ENCODE data around the gene ALK. TPM values are rescaled to one million over a fixed set of nuclear protein-coding genes. Genes with fewer than 3 reads are reported as not detected.

Gene ALK
- total RNA-seq, 1 donor from 2014 or later = 0.41 TPM

DNA sequence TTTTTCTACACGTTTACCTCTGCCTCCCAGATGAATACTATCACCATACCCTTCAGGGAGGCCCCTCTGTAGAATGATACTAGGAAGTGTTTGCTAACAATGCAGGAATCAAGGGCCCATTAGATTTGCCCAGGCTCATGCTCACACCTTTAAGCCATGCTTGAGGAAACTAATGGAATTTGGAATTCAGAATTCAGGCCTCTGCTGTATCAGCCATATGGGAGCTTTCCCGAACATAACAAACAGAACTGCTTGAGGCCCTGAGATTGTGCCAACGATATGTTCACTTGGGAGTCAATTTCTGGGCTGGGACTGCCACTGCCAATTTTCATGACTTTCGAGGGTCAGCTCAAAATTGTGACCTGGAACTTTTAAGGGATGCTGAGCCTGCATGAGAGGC lies 523.7 kb downstream of the ALK start:
- peak; percentile 46 for DNase-seq

- no peak for DNase-seq
Measured at GRCh38 chr2:29397039-29397438, 524.3 kb downstream of the ALK start.

GRCh38 chr2:29394981-29395350 lies 526.4 kb downstream of the ALK start:
- DNase-seq = peak; percentile 25

- peak; percentile 33 for DNase-seq
Measured at GRCh38 chr2:29394311-29394980, 526.9 kb downstream of the ALK start.

GRCh38 chr2:29393676-29394075 lies 527.7 kb downstream of the ALK start:
- DNase-seq = no peak

DNA sequence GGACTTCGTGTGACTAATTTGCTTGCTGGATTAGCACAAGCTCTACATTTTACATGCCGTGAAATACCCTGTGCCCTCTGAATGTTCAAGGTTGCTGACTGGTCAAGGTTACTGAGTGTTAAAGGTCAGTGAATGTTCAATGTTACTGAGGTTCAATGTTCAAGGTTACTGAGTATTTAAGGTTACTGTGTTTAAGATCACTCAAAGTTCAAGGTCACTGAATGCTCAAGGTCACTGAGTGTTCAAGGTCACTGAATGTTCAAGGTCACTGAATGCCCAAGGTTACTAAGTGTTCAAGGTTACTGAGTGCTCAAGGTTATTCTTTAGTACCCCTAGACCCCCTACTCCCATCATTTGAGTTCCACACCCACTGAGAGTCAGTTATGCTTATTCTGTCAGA lies 528.6 kb downstream of the ALK start:
- no peak for DNase-seq

DNA sequence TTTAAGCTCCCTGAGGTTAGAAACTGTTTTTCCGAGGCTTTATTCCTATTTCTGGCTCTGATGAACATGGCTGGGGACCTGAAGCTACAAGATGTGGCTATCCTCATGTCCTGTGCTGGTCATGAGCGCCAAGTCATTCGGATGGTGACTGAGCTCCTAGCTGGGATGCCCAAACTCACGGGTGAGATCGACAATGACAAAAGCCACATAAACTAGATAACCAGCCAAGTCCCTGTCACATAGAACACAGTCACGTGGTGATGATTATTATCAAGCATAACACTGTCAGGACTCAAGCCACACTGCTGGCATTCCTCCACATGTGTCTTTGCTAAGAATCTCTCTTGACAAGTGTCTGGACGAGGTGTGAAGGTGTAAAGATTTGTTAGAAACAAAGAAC lies 531.2 kb downstream of the ALK start:
- no peak for DNase-seq

- DNase-seq = no peak
Measured at GRCh38 chr2:29389686-29390085, 531.7 kb downstream of the ALK start.

GRCh38 chr2:29388071-29388470 lies 533.3 kb downstream of the ALK start:
- peak; percentile 56 for DNase-seq

DNA sequence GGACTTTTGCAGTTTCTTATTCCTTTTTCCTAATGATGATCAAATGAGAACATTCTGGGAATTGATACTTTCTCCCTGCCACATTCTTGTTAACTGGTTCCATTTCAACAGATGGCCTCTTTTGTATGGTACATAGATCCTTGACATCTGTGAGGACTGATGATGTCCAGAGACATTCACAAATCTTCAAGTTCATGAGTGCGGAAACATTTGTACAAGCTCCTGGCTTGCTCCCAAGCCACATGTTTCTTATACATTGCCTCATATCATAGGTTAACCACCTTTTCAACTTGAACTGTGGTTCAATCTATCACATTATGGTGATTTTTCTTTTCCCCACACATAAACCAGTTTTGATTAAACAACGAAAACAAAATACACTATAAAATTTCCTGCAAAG lies 538.9 kb downstream of the ALK start:
- DNase-seq = peak; percentile 50

- DNase-seq = no peak
Measured at GRCh38 chr2:29377788-29378187, 543.6 kb downstream of the ALK start.

GRCh38 chr2:29376541-29376940 lies 544.8 kb downstream of the ALK start:
- DNase-seq = no peak

DNA sequence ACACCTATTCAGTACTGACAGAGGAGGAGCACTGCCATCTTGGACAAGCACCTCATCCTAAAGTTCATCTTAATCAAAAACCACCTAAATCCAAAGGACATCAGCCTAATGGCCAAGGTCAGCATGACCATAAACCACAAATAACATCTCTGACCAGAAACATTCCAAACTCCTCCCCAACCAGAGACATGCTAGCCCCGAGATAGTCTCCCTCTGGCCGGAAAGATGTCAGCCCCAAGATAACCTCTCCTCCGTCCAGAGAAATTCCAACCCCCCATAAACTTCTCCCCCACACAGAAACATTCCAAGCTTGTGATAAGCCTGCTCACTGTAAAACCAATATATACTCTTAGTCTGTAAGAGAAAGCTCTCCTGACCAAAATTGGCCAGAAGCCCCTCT lies 545.5 kb downstream of the ALK start:
- no peak for DNase-seq

- DNase-seq = no peak
Measured at GRCh38 chr2:29374823-29375222, 546.6 kb downstream of the ALK start.

DNA sequence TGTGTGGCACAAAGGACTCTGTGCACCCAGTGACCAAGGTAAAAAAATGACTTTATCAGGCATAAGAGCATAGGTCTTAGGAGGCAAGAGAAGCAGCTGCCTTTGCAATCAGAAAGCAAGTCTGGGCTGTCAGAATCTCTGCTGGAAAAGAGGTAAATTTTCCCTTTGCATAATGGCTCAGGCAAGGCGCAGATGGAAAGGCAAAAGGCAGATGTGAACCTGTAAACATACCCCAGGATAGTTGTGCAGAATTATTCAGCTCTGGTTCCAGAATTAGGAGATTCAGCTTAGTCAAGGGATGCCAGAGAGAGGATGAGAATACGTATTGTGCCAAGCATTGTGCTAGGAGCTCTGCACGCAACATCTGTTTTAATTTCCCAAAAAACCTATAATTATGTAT lies 547.5 kb downstream of the ALK start:
- DNase-seq = no peak

DNA sequence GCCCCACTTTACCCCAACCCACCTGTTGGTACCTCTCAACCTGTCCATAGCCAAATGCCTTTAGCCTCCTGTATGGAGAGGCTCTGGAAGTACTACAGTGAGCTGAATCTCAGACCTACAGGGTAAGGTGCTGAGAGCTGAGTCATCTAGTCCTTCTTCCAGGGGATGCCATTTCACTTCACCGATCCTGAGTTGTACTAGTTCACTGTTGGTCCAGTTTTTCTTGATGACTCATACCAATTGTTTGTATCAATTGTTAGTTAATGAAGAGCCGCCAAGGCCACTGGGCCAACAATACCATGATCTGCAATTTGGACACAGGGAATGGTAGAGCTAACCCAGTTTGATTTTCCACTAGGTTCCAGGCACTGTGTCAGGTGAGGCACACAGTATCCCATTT lies 549.2 kb downstream of the ALK start:
- no peak for DNase-seq

DNA sequence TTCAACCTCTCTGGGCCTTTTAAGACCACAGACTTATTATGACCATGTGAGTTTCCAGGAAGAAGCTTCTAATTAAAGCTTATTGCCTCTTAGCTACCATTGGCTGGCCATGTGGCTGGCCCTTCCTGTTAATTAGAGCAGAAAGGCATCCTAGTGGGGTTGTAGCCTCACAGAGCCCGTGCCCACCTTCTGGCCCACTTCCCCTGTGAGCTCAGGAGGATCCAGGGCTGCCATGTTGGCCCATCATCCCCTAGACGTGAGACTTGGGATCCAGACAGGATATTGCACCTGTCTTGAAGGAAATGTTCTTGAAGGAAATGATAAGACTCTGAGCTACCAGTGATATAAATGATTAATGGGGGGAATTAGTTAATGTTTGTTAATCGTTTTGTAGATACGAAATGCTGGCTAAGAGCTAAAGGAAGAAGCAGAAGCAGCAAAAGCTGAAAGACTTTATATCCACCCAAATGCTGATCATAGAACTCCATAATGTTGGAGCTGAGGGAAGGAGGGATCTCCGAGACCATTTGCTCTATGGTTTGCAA lies 550.7 kb downstream of the ALK start:
- DNase-seq = no peak

DNA sequence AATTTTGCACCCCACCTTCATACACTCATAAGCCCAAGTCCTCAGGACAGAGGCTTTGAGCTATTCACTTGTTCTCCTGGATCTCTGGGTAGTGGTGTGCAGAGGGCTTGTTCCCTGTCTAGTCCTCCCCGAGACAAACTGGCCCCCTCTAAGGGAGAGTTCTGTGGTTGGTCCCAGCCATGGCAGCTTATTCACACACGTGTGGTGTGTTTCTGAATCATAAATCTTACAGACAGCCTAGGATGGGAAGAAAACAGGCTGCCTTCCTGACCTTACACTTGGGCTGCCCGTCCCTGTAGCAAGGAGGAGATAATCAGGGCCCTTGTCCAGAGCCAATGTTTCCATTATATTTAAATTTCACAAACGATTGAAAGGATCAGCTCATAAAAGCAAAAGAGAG lies 551.2 kb downstream of the ALK start:
- no peak for DNase-seq

DNA sequence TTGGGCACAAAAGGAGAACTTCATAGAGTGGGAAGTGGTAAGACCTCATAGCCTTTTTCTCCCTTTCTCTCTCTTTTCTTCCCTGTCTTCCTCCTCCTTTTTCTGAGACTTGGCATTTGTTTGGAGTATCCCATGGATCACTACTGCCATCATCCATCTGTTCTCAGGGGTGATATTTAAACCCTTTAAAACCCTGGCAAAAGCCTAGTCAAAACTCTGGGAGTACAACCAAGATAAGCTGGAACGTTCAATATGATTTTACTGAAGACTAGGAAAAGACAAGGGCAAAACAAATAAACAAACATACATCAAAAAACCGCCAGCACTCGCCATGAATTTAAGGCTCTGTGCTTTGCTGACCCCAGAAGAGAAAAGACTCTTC lies 552.7 kb downstream of the ALK start:
- DNase-seq = no peak

DNA sequence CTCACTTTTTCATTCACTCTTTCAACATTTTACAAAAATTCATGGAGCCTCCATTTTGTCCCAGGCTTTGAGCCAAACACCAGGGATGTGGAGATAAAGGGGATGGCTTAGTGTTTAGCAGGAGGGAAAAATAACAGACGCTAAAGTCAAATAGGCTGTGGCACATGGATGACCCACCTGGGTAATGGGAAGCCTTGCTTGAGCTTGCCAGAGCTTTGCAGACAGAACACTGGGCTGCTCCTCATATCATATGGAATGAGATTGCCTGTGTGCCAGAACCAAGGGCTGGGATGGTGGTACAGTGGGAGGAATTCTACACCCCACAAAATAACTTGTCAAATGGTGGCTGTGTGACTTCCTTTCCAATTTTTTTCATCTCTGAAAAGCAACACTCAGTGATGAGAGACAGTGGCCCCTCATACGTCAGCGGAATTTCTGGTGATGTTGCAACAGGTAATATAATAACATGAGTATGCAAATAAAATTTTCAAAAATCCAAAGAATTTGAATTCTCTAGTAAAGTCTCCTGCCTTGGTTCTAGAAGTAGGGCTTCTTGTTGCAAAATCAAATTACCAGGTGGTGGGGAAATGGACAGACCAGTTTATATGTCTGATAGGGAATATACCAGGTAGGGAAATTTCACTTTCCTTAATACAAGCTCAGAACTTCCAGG lies 553.3 kb downstream of the ALK start:
- no peak for DNase-seq

GRCh38 chr2:29363111-29363510 lies 558.3 kb downstream of the ALK start:
- DNase-seq = no peak

DNA sequence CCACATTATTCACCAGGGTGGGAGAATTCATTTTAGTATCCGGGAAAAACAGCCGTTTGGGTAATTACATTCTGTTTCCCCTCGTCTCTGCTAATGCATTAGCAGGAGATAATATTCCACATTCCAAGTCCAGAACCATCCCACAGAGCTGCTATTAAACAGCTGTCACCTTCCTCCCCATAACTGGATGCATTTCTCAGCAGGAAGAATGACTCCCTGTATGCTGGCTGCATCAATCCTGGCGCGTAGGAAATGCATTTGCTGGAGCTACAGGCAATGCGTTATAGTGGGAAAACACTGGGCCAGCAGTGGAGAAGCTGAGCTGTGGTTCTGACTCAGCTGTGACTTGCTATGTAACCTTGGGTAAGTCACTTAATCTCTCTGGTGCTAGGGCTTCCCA lies 560.2 kb downstream of the ALK start:
- peak; percentile 71 for DNase-seq

DNA sequence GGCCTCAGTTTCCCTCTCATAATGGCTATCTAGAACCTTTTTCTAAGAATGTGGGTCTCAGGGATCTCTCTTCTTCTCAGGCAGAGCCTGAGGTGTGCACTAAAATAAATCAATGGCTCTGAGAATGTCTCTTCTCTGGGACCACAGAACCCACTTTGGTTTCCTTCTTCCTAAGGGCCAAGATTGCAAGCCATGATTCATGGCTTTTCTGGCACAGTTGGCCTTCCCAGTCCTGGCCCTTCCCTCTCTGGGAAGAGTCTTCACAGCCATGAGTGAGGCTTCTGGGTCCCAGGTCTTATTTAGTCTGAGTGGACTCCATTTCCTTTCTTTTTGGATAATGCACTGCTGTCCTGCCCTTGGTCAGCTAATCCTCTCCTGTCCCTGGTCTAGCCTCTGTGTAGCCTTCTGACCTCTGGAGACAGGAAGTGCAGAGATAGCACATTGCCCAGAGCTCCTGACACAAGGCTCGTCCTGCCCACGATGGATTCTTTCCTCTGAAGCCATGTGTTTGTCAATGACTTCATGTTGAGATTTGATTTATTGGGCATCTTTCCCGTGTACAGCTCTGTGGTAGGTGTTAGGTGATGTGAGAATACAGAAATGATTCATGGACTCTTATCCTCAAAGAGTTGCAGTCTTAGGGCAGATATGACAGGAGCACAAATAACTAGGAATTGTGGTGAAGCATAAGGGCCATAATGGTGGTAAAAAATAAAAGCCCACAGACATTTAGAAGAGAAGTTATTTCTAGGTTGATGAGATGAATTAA lies 561.2 kb downstream of the ALK start:
- DNase-seq = no peak

Measured in tongue (tissue), 2 donors.